HG03558 (cell line): ENCODE results near the gene NOG.

Experiments used
- ATAC-seq: cut with Tn5 transposase; IDR thresholded peaks from one replicate; pipeline ENCODE4 v1.9.1; 2021; ENCODE audit warnings: moderate number of reproducible peaks; ENCODE audit not compliant: unreplicated experiment; ENCODE audit errors: extremely low read depth

NOG gene

DNA sequence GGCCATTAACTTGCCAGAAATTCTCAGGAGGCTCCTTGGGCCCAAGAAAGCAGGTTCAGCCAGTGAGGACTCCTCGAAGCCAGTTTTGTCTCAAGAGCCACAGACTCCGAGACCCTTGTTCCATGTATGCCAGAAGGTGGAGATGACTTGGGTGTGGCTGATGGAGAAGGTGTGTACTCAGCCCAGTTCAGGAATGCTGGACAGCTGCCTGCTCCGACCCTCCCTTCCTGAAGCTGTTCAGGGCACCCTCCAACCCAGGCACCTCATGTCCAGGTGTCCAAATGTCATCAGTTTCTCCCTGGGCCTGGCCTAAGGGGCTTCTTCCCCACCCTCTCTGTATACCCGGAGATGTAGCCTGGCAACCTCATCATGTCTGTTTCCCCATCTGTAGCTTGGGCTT is 40.2 kb downstream of the NOG start:
- ATAC-seq, result no peak

DNA sequence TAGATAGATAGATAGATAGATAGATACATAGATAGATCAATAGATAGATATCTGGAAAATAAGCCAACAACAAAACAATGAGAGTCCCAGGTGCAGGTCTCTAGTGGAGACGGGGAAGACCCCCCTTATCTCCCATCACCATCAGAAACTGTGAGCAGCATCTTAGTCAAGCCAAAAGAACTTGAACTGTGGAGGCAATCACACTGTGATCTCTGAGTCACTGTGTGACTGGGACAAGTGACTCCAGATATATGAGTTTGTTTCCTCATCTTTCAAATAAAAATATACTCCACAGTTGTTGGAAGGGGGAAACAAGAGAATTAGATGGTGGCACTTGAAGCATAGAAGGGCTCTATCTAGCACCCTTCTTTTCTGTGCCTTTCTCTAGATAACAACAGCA is 42.1 kb downstream of the NOG start:
- ATAC-seq, result no peak

DNA sequence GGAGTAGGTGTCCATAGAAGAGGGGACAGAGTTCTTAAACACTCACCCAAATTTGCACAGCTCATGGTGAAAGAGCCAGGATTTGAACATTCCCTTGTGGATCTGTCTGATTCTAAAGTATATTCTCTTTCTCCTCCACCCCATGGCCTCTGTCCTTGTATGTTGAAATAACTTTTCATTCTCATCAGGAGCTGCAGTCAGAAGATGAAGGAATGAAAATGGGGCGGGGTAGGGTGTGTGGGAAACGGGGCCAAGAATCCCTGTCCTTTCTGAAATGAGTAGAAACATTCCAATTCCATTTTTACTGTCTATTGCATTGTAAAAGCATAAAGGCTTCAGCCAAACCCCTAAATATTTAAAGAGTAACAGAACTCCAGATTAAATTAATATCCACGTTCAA is 42.8 kb downstream of the NOG start:
- no peak for ATAC-seq

DNA sequence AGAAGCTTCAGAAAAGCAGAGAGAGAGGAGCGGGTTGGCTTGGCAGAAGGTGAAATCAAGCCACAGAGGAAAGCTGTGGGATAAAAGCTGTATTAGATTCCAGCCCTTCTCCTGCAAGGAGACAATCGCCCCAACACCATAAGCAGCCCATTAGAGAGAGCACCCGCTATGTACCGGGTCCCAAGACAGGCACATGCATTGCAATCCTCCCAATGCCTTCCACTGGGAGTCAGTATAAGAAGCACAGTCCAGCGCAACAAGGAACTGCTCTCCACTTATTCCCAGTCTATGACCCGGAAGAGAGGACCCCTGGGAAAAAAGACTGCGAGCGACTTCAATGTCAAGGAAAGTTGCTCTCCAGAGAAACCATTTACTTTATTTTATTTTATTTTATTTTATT is 43.8 kb downstream of the NOG start:
- no peak for ATAC-seq

DNA sequence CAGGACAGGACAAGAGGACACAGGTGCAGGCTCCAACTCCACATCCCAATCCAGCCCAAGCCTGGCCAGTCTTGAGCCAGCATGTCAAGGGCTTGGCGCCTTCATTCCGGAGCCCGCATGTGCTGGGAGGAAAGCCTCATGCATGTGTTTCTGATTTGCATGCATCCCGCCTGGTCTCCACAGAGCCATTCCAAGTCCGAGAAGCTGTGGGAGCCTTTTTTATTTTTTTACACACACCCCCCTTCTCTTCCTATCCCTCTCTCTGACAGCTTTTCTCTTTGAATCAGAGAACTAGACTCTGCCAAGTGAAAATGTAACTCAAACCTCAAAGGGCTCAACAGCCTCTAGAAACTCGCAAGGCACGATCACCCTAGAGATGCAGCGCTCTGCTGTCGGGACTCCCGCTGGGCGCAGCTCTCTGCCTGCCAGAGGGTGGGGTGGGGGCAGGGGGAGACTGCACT is 45.1 kb downstream of the NOG start:
- ATAC-seq, result no peak

DNA sequence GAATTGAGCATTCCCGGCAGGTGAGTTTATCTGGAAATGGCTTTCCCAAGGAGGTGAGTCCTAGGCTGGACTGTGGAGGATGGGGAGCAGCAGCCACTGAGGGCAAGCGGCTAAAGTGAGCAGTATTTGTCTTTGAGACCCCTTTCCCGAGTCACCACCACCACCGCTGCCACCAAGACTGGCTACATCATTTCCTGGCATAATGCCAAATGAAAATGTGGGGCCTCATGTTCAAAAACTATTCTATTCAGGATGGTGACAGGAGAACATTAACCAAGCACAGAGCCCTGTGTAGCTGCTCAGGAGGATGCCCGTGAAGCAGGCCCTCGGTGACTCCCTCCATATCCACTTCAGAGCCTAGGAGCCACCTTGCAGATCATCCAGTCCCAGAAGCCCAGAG is 46.0 kb downstream of the NOG start:
- ATAC-seq, result no peak

DNA sequence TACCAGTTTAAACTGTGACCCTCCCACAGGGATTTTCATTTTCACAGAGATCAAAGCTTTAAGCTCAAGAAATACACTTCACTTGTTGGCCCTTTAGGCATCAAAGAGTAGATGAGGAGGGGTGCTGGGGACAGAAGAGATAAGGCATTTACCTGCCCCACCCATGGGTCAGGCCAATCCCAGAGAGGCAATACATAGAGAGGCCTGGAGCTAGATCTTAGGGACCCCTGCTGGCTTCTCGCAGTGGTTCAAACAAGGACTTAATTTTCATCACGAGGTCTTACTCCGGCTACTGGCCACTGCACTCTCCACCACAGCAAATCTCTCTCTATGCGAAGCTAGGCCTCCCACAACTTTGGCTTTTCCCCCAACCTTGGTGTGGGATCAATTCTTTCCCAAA is 46.6 kb downstream of the NOG start:
- ATAC-seq, result no peak

DNA sequence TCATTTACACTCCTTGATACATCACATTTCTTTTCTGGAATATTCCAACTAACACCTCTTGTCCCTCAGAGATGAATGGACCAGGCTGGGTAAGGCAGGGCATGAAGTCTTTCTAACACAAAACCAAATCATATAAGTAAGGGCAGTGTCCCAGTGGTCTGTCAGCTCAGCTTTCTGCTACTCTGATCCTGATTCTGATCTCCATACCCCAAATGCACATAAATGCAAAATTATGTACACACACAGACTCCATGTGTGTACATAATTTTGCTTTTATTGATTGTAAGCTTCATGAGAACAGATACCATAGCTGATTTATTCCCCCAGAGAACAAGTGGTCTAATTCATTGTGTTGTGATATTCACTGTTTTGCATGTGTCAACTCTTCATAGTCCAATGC is 47.9 kb downstream of the NOG start:
- no peak for ATAC-seq

DNA sequence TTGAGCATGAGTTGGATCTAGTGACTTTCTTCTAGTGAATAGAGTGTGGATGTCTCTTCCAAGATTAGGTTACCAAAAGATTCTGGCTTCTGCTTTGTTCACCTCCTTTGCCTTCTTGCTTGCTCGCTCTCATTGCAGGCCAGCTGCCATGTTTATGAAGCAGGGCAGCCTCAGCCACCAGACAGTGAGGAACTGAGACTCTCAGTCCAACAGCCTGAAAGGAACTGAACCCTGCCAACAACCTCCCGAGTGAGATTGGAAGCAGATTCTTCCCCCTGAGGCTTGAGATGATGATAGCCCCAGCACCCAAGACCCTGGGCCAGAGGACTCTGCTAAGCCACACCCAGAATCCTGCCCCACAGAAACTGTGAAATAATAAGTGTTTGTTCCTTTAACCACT is 48.4 kb downstream of the NOG start:
- no peak for ATAC-seq

DNA sequence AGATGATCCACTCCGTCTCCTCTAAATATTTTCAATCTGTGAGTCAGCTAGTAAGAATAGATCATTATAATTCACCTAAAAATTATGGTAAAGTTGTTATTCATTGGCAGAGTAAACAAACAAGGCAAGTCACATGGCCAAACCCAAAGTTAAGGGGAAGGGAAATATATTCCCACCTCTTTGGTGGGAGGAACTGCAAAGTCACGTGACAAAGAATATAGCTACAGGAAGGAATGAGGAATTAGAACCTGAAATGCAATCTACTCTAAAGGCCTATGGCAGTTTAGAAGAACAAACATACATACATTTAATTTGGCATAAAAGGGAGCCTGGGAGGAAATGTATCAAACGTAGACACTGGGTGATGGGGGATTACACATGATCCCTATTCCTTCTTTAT is 48.9 kb downstream of the NOG start:
- ATAC-seq, result no peak
